ENCODE data around the gene GMEB2.
"Not testable (repeated sequence)": the region's sequence is repeated elsewhere in the genome, so short reads cannot be mapped to it uniquely, and the experiment has no call there.

Gene GMEB2

GRCh38 chr20:63617092-63617875 lies 9.6 kb downstream of the GMEB2 start:
- no peak for DNase-seq (ENCODE audit: low read depth in 2 of 2, low spot score in 1 of 2)

- DNase-seq (ENCODE audit: low read depth in 2 of 2, low spot score in 1 of 2): not testable (repeated sequence)
These were observed 12.9 kb downstream of the GMEB2 start for GRCh38 chr20:63613863-63614594.

GRCh38 chr20:63612276-63612931 lies 14.5 kb downstream of the GMEB2 start:
- DNase-seq (ENCODE audit: low read depth in 2 of 2, low spot score in 1 of 2): no peak

DNA sequence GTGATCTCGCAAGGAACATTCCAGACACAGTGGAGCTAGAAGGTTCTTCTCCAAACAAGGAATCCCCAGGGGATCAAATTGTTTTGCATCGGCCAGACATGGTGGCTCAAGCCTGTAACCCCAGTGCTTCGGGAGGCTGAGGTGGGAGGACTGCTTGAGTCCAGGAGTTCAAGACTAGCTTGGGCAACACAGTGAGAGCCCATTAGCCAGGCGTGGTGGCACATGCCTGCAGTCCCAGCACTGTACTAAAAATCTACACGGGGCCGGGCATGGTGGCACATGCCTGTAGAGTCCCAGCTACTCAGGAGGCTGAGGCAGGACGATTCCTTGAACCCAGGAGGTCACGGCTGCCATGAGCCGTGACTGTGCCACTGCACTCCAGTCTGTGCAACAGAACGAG lies 15.3 kb downstream of the GMEB2 start:
- no peak for DNase-seq (ENCODE audit: low read depth in 2 of 2, low spot score in 1 of 2)

GRCh38 chr20:63610581-63611435 lies 16.1 kb downstream of the GMEB2 start:
- DNase-seq (ENCODE audit: low read depth in 2 of 2, low spot score in 1 of 2): no peak

- no peak for DNase-seq (ENCODE audit: low read depth in 2 of 2, low spot score in 1 of 2)
These were observed 20.2 kb downstream of the GMEB2 start for GRCh38 chr20:63606686-63607085.

GRCh38 chr20:63602321-63602720 lies 24.6 kb downstream of the GMEB2 start:
- no peak for DNase-seq (ENCODE audit: low read depth in 2 of 2, low spot score in 1 of 2)

DNA sequence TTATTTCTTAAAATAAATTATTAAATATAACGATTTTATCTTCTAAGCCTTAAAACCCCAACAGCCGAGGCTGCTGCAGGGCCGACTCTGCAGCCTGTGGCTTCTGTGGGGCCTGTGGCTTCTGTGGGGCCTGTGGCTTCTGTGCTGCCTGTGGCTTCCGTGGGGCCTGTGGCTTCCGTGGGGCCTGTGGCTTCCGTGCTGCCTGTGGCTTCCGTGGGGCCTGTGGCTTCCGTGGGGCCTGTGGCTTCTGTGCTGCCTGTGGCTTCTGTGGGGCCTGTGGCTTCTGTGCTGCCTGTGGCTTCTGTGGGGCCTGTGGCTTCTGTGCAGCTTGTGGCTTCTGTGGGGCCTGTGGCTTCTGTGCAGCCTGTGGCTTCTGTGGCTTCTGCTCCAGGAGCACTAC lies 25.2 kb downstream of the GMEB2 start:
- not testable (repeated sequence) for DNase-seq (ENCODE audit: low read depth in 2 of 2, low spot score in 1 of 2)

GRCh38 chr20:63599396-63600050 lies 27.4 kb downstream of the GMEB2 start:
- DNase-seq (ENCODE audit: low read depth in 2 of 2, low spot score in 1 of 2): no peak

- DNase-seq (ENCODE audit: low read depth in 2 of 2, low spot score in 1 of 2): no peak
These were observed 28.2 kb downstream of the GMEB2 start for GRCh38 chr20:63598479-63599395.

DNA sequence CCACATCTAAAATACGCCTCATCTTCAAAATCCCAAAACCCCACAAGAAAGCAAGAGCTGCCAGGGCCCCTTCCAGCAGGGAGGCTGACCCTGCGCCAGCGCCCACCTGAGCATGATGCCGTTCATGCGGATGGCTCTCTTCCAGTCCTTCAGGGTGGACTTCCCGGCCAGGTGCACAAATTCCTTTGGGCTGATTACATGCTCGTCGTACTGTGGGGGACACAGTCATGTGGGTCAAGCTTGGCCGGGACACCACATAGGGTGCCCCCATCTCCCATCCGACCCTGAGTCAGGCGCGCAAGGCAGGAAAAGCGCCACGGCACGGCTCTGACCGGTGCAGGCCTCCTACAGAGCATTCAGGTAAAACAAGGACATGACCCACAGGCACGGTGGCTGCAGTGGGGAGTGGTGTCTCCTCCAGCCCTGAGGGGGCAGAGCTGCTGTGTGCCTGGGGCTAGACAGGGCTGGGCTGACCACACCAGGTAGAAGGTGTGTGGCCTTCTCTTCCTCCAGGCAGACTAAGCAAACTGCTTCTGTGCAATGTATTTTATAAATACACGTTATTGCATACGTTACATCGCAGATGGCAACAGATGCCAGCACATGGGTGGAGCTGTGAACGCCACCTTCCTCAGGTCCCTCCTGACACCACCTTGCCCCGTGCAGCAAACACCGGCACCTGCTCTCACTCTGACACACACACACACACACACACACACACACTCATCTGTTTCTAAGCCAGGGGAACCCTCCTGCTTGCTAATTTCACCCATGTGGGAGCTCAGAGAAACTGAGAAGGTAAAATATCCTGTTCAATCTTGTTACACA lies 29.0 kb downstream of the GMEB2 start:
- no peak for DNase-seq (ENCODE audit: low read depth in 2 of 2, low spot score in 1 of 2)

DNA sequence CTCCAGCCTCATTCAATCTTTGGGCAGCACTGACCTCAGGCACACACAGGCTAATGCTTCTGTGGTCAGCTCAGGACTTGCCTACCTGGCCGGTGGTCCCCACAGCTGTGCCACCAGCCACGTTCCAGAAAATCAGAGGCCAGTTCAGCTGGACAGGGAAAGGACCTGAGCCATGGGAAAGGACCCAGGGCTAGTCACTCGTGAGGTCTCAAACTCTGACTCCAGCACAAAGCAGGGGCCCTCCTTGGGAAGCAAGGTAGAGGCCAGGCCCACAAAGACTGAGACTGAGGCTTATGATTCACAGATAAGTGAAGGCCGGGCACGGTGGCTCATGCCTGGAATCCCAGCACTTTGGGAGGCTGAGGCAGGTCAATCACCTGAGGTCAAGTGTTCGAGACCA lies 30.5 kb downstream of the GMEB2 start:
- DNase-seq (ENCODE audit: low read depth in 2 of 2, low spot score in 1 of 2): no peak

DNA sequence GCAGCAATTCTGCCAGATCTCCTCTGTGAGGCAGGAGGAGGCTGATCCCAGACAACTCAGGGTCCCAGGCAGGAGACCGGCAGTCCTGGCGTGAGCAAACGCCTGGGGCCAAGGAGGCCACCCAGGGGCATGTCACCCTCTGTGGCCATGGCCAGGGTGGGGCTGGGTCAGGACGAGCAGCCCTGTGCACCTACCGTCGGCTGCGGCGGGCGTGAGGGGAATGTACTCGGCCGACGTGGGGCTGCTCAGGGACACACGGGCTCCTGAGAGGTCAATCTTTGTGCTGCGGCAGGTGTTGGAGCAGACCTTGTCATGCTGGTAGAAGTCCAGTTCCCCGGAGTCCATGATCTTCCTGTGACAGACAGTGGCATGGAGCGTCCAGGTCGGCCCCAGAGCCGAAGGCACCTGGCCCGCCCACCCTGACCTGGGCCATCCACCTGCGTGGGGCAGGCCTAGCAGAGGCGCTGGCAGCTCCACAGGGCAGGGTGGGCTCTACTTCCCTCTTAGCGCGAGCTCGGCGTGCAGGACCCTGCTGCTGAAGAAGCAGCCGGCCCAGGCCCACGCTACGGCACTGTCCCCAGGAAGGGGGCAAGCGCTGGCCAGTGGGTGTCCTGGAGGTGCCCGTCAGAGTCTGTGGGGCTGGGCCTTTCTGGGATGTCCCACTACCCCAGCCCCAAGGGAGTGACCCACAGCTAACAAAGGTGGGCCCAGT lies 31.3 kb downstream of the GMEB2 start:
- DNase-seq (ENCODE audit: low read depth in 2 of 2, low spot score in 1 of 2): no peak

GRCh38 chr20:63594043-63594561 lies 32.8 kb downstream of the GMEB2 start:
- DNase-seq (ENCODE audit: low read depth in 2 of 2, low spot score in 1 of 2): no peak

DNA sequence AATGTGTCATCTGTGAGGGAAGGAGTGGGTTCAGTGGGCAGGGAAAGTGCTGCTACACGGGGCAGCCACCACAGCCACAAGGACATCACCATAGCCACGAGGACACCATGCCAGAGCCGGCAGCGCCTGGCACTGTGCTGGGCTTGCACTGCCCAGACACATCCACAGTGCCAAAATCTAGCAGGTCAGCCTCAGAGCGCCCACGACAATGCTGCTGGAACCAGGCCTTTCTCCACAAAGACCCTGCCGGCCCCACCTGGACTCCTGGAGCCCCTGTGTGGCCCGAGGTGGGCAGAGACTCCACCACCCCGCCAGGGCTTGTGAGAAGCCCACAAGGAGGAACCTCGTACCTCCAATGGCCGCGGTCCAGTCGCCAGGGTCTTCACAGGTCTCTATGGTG lies 34.2 kb downstream of the GMEB2 start:
- no peak for DNase-seq (ENCODE audit: low read depth in 2 of 2, low spot score in 1 of 2)

DNA sequence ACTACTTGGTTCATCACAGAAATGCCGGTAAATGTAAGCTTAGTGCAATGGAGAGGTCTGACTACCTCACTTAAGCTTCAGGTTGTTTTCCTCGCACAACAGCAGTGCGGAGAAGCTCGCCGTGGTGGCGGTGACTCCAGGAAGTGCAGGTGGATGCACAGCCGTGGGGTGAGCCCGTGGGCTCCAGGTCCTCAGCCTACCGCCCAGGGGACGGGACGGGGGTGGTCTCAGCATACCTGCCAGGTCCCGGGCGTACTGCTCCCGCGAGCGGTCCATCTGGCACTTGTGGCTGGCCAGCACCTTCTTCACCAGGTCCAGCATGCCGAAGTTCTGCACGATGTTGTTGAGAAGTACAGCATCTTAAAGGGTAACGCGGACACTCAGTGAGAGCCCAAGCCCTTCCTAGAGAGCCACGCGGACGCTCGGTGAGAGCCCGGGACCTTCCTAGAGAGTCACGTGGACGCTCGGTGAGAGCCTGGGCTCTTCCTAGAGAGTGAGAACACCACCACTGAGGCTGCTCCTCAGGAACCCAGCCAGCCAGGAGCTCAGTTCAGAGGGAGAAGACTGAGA lies 35.0 kb downstream of the GMEB2 start:
- no peak for DNase-seq (ENCODE audit: low read depth in 2 of 2, low spot score in 1 of 2)

DNA sequence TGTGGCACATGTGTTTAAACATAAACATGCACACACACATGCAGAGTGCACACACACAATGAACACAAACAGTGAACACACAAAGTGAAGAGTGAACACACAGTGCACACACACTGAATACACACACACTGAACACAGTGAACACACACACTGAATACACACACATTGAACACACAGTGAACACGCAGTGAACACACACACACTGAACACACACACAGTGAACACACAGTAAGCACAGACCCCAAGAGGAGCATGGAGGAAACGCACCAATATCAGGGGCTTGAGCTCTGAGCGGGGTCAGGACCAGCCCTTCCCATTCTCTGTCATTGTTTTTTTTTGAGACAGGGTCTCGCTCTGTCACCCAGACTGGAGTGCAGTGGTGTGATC lies 35.8 kb downstream of the GMEB2 start:
- no peak for DNase-seq (ENCODE audit: low read depth in 2 of 2, low spot score in 1 of 2)
